GM12875 (cell line): Measurements from ENCODE around the gene VWC2L.

ENCODE experiments used
- H3K4me3 ChIP-seq: one replicate; pipeline ENCODE4 v1.5.1; 2011; ENCODE audit warnings: low read depth, low read length, control low read depth
- CTCF ChIP-seq: IDR thresholded peaks from 2 replicates; pipeline ENCODE4 v1.5.1; 2011; ENCODE audit warnings: low read depth, mild to moderate bottlenecking, control low read depth, inconsistent platforms, low read length, moderate library complexity, borderline replicate concordance; ENCODE audit not compliant: insufficient read depth

The VWC2L gene

DNA sequence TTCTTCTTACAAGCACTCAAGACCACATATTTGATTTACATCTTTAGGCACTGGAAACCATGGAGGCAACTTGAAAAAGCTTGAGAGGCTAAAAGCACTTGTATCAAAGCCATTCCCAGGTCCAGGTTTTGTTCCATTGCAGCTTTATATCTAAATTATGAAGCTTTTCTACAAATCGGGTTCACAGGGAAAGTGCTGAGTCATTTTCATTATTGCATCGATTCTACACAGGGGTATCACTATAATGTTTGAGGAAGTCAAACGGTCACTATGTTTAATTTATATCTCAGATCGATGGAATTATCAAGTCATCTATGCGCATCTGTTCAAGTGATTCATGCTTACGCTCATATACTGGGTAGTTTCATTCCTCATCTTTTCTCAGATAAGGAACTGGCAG is 118.7 kb downstream of the VWC2L start:
- H3K4me3 ChIP-seq = no peak overlapping the region
- TF ChIP-seq CTCF = no peak

- H3K4me3 ChIP-seq = no peak overlapping the region
- TF ChIP-seq CTCF = no peak
Observed at GRCh38 chr2:214533541-214533940, 122.7 kb downstream of the VWC2L start.

DNA sequence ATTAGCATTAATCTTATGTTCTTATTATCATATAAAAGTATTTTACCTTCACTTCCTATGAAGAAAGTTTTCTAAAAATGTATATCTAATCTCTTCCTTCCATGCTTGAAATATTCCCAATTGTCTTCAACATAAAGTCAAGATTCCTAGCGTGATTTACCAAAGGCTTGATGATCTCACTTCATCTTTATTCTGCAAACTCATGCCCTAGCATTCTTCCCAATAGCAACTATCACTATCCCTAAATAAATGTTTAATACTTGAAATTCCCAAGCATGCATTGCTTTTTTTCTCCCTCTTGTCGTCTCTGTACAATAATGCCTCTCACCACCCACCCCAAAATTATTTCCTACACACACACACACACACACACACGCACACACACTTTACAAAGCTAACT is 125.8 kb downstream of the VWC2L start:
- TF ChIP-seq CTCF = no peak
- no peak overlapping the region for H3K4me3 ChIP-seq

- no peak overlapping the region for H3K4me3 ChIP-seq
- no peak for TF ChIP-seq CTCF
Observed at GRCh38 chr2:214537929-214538328, 127.1 kb downstream of the VWC2L start.

DNA sequence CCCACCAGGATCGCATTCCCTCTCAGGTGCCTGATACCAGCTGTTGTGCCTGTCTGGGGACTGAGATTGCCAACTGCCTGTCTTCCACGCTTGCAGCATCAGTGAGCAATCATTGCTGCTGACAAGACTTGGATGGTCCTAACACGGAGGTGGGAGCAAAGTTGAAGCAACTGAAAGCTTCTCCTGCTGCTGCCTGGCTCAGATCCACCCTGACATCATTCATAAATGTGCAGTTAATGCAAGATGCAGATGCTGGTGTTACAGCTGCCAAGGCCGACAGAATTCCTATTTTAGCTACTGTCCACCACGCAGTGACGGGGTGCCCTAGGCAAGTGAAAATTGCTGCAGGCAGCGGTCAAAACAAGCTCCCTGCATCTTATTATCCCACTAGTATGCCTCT is 131.4 kb downstream of the VWC2L start:
- no peak overlapping the region for H3K4me3 ChIP-seq
- no peak for TF ChIP-seq CTCF

GRCh38 chr2:214542866-214543265 is 132.0 kb downstream of the VWC2L start:
- H3K4me3 ChIP-seq = no peak overlapping the region
- TF ChIP-seq CTCF = no peak

GRCh38 chr2:214543386-214543955 is 132.6 kb downstream of the VWC2L start:
- no peak for TF ChIP-seq CTCF
- H3K4me3 ChIP-seq = no peak overlapping the region
